A549 (cell line): Measurements from ENCODE around the gene MAU2. TPM values are rescaled to one million over a fixed set of nuclear protein-coding genes. Genes with fewer than 3 reads are reported as not detected.

Experiments
- ATAC-seq, 2 experiments: fragments of 200-7000 bp in 1 of 2; fragments of >200 bp in 1 of 2; cut with Nextera tagmentation in 1 of 2; cut with Tn5 transposase in 1 of 2; 3 replicates each; pipeline versions ENCODE4 v1.8.0 to v1.9.1; 2018 to 2020; ENCODE audit warnings: mild to moderate bottlenecking in 1 of 2, moderate library complexity in 1 of 2
- CTCF ChIA-PET: fragments of 300-600 bp; sonication (Branson Sonifier 250); formaldehyde crosslinking; extraction: SDS; loops from one replicate; lab custom pipeline; 2021; ENCODE audit warnings: antibody characterized with exemption, inconsistent platforms; lab: Yijun Ruan, JAX
- POLR2A ChIA-PET: fragments of 350-600 bp; formaldehyde crosslinking; extraction: SDS; loops from one replicate; lab custom pipeline; 2021; ENCODE audit warnings: antibody characterized with exemption, inconsistent platforms; lab: Yijun Ruan, JAX
- DNase-seq, 2 experiments: peaks; one replicate each; pipeline versions ENCODE4 v3.0.0 to v3.0.0-alpha.2; 2011 to 2016; ENCODE audit warnings: low read depth in 1 of 2, low spot score in 1 of 2
- FAIRE-seq: peaks from 2 replicates; lab custom pipeline; 2011; peaks lifted over from hg19 to GRCh38; lab: Jason Lieb, UNC
- H3K27ac ChIP-seq, 2 experiments: fragments of >200 bp; sonication (Bioruptor Twin); formaldehyde crosslinking; 3 replicates each; pipeline ENCODE4 v1.5.1; 2016 to 2017
- H3K4me1 ChIP-seq: fragments of >200 bp; sonication (Bioruptor Twin); formaldehyde crosslinking; 3 replicates; pipeline ENCODE4 v1.6.1; 2016
- H3K4me2 ChIP-seq: fragments of >200 bp; sonication (Bioruptor Twin); formaldehyde crosslinking; 3 replicates; pipeline ENCODE4 v1.6.1; 2016
- H3K4me3 ChIP-seq: fragments of >200 bp; sonication (Bioruptor Twin); formaldehyde crosslinking; 3 replicates; pipeline ENCODE4 v1.5.1; 2016
- H3K9me3 ChIP-seq: fragments of >200 bp; sonication (Bioruptor Twin); formaldehyde crosslinking; 3 replicates; pipeline ENCODE4 v1.6.1; 2016
- ATOH8 ChIP-seq: fragments of 250-450 bp; sonication (Bioruptor Pico); IDR thresholded peaks from 2 replicates; pipeline ENCODE4 v1.5.0; 2020; ENCODE audit warnings: low read depth, mild to moderate bottlenecking, moderate library complexity
- BCL3 ChIP-seq: fragments of >200 bp; sonication (Bioruptor Twin); formaldehyde crosslinking; IDR thresholded peaks from 3 replicates; pipeline ENCODE4 v1.6.1; 2016
- BHLHE40 ChIP-seq: IDR thresholded peaks from 2 replicates; pipeline ENCODE4 v1.6.1; 2012; ENCODE audit warnings: low read depth, low read length, inconsistent platforms
- CEBPB ChIP-seq, 2 experiments: fragments of >200 bp in 1 of 2; sonication (Bioruptor Twin) in 1 of 2; formaldehyde crosslinking in 1 of 2; IDR thresholded peaks; 2 replicates each; pipeline ENCODE4 v1.6.1; 2012 to 2016
- EHF ChIP-seq: fragments of 250-450 bp; sonication (Bioruptor Pico); IDR thresholded peaks from 2 replicates; pipeline ENCODE4 v1.5.0; 2020; ENCODE audit warnings: mild to moderate bottlenecking
- EP300 ChIP-seq, 2 experiments: fragments of >200 bp; sonication (Bioruptor Twin); formaldehyde crosslinking; IDR thresholded peaks; 2 replicates in 1 of 2; 3 replicates in 1 of 2; pipeline ENCODE4 v1.6.1; 2016 to 2017
- ESRRA ChIP-seq: fragments of 150-350 bp; IDR thresholded peaks from 2 replicates; pipeline ENCODE4 v1.6.1; 2014; ENCODE audit warnings: mild to moderate bottlenecking, low read length, borderline replicate concordance
- FOSB ChIP-seq: fragments of 250-450 bp; sonication (Bioruptor Pico); IDR thresholded peaks from 2 replicates; pipeline ENCODE4 v1.5.0; 2020; ENCODE audit warnings: mild to moderate bottlenecking, moderate library complexity
- FOSL2 ChIP-seq, 2 experiments: fragments of 450-650 bp in 1 of 2; fragments of >200 bp in 1 of 2; sonication (Bioruptor Twin) in 1 of 2; formaldehyde crosslinking; IDR thresholded peaks; 2 replicates each; pipeline versions ENCODE4 v1.5.0 to v1.6.1; 2016 to 2020; ENCODE audit warnings: mild to moderate bottlenecking in 1 of 2, moderate library complexity in 1 of 2
- FOXS1 ChIP-seq: fragments of 250-450 bp; sonication (Bioruptor Pico); IDR thresholded peaks from 2 replicates; pipeline ENCODE4 v1.5.0; 2020; ENCODE audit warnings: mild to moderate bottlenecking, moderate library complexity
- HES2 ChIP-seq: fragments of >200 bp; sonication (Bioruptor Twin); formaldehyde crosslinking; IDR thresholded peaks from 2 replicates; pipeline ENCODE4 v1.6.1; 2016
- HMGXB4 ChIP-seq: fragments of 250-450 bp; sonication (Bioruptor Pico); IDR thresholded peaks from 2 replicates; pipeline ENCODE4 v1.5.0; 2021; ENCODE audit warnings: mild to moderate bottlenecking, moderate library complexity, borderline replicate concordance
- HOXB5 ChIP-seq: fragments of 250-450 bp; sonication (Bioruptor Pico); IDR thresholded peaks from 2 replicates; pipeline ENCODE4 v1.5.0; 2020; ENCODE audit warnings: mild to moderate bottlenecking, moderate library complexity
- JUN ChIP-seq, 2 experiments: fragments of >200 bp; sonication (Bioruptor Twin); formaldehyde crosslinking; IDR thresholded peaks; 2 replicates in 1 of 2; 3 replicates in 1 of 2; pipeline ENCODE4 v1.6.1; 2016 to 2017
- JUNB ChIP-seq: fragments of >200 bp; sonication (Bioruptor Twin); formaldehyde crosslinking; IDR thresholded peaks from 2 replicates; pipeline ENCODE4 v1.6.1; 2016
- MAFK ChIP-seq: fragments of 450-650 bp; IDR thresholded peaks from 2 replicates; pipeline ENCODE4 v1.6.1; 2014; ENCODE audit not compliant: partially characterized antibody
- MAX ChIP-seq: IDR thresholded peaks from 2 replicates; pipeline ENCODE4 v1.6.1; 2012
- RARB ChIP-seq: fragments of 250-450 bp; sonication (Bioruptor Pico); IDR thresholded peaks from 2 replicates; pipeline ENCODE4 v1.8.0; 2021; ENCODE audit warnings: mild to moderate bottlenecking, moderate library complexity
- REST ChIP-seq: fragments of 200-600 bp; sonication (generic); IDR thresholded peaks from 2 replicates; pipeline ENCODE4 v1.6.1; 2016; ENCODE audit warnings: antibody characterized with exemption, mild to moderate bottlenecking, moderate library complexity
- RFX5 ChIP-seq: fragments of 450-650 bp; IDR thresholded peaks from 2 replicates; pipeline ENCODE4 v1.7.1; 2014; ENCODE audit warnings: antibody characterized with exemption, mild to moderate bottlenecking, moderate library complexity
- SMC3 ChIP-seq: fragments of >200 bp; sonication (Bioruptor Twin); formaldehyde crosslinking; IDR thresholded peaks from 3 replicates; pipeline ENCODE4 v1.6.1; 2018; ENCODE audit warnings: inconsistent platforms
- TFCP2L1 ChIP-seq: fragments of 250-450 bp; sonication (Bioruptor Pico); IDR thresholded peaks from 2 replicates; pipeline ENCODE4 v1.5.0; 2021; ENCODE audit warnings: mild to moderate bottlenecking
- USF2 ChIP-seq: fragments of 450-650 bp; IDR thresholded peaks from 2 replicates; pipeline ENCODE4 v1.6.1; 2014; ENCODE audit warnings: antibody characterized with exemption
- ZC3H11A ChIP-seq: fragments of 450-650 bp; IDR thresholded peaks from 2 replicates; pipeline ENCODE4 v1.6.1; 2014; ENCODE audit warnings: antibody characterized with exemption, mild to moderate bottlenecking
- ZSCAN20 ChIP-seq: fragments of 250-450 bp; sonication (Bioruptor Pico); IDR thresholded peaks from 2 replicates; pipeline ENCODE4 v1.8.0; 2022; ENCODE audit warnings: mild to moderate bottlenecking, moderate library complexity
- WGBS: methylation state at CpG from one replicate; pipeline ENCODE4 v1.1.6; 2017; ENCODE audit errors: missing lambda C conversion rate; 5-methylcytosine and 5-hydroxymethylcytosine counted together
- polyA plus RNA-seq, 4 experiments: library from polyadenylated mRNA; depleted of rRNA in 3 of 4; stranded (reverse); fragments of >200 nt; fragmentation: RNase III in 1 of 4; extraction: RNeasy Plus Mini Kit Qiagen cat#74134 plus additional on column Dnase treatment in 1 of 4; gene quantifications; 2 replicates in 3 of 4; 3 replicates in 1 of 4; pipeline ENCODE4 v1.2.3, GENCODE V29; 2011 to 2017

Gene MAU2
- polyA plus RNA-seq, 2 of the 4 experiments (the other 2 are of a cell fraction), result 8.5 to 11.5 TPM

- ChIA-PET POLR2A (no interaction called here), CTCF (interaction anchor here (1.0 to 2.3 kb wide), 2 partner anchors 39 to 158 kb away, joined by 4 to 7 read pairs; no protein-coding TSS in a partner anchor)
- H3K4me1 ChIP-seq, result no peaks in the 10 kb centered on the region
- H3K9me3 ChIP-seq, result no peaks in the 10 kb centered on the region
- ATAC-seq, result no peak
- FAIRE-seq, result no peak
- WGBS, result 91% methylated on average over 7 of the region's 14 CpGs
- no peak overlapping the region for H3K27ac ChIP-seq
- no peak overlapping the region for H3K4me2 ChIP-seq
- no peak for TF ChIP-seq FOXS1 (CRISPR knock-in tag)
- TF ChIP-seq BCL3, result no peak
- no peak for TF ChIP-seq JUNB
- no peak for TF ChIP-seq CEBPB (IDR thresholded peaks at IDR 0.05)
- TF ChIP-seq RARB, result no peak
- no peak for TF ChIP-seq JUN (IDR thresholded peaks at IDR 0.05)
- no peak for TF ChIP-seq HES2
- TF ChIP-seq EP300 (IDR thresholded peaks at IDR 0.05), result no peak
- no peak for TF ChIP-seq HOXB5 (CRISPR knock-in tag)
- TF ChIP-seq MAX, result no peak
- no peak for TF ChIP-seq MAFK
- no peak for TF ChIP-seq TFCP2L1 (CRISPR knock-in tag)
- no peak for DNase-seq
- no peak overlapping the region for H3K4me3 ChIP-seq
Observed at GRCh38 chr19:19304186-19304965, 16.3 kb upstream of the MAU2 start.

- POLR2A ChIA-PET, result no interaction called here
- CTCF ChIA-PET, result interaction anchor here (0.8 kb wide), 1 partner anchor 38 kb away, joined by 3 read pairs; no protein-coding TSS in a partner anchor
- no peak overlapping the region for H3K4me3 ChIP-seq
- no peak overlapping the region for H3K27ac ChIP-seq
- DNase-seq, result no peak
- no peak overlapping the region for H3K4me2 ChIP-seq
- no peak for ATAC-seq
- H3K4me1 ChIP-seq, result no peaks in the 10 kb centered on the region
- FAIRE-seq, result no peak
- 83% methylated on average over 5 of the region's 10 CpGs for WGBS
- no peaks in the 10 kb centered on the region for H3K9me3 ChIP-seq
- TF ChIP-seq HES2 (no peak), SMC3 (no peak), BHLHE40 (no peak), ZC3H11A (no peak), REST (no peak), ZSCAN20 (CRISPR knock-in tag) (no peak), FOSL2 (IDR thresholded peaks at IDR 0.05) (no peak), FOSL2 (CRISPR knock-in tag; IDR thresholded peaks at IDR 0.05) (no peak), ESRRA (no peak), RFX5 (no peak), JUN (IDR thresholded peaks at IDR 0.05) (no peak), TFCP2L1 (CRISPR knock-in tag) (no peak), ATOH8 (CRISPR knock-in tag) (no peak), USF2 (no peak), JUNB (no peak), FOSB (no peak), MAFK (no peak), BCL3 (no peak), EHF (CRISPR knock-in tag) (no peak), HMGXB4 (no peak)
Observed at GRCh38 chr19:19305066-19305465, 15.6 kb upstream of the MAU2 start.
